Hematopoietic multipotent progenitor cell treated with erythropoietin and hydrocortisone succinate and interleukin-3 and kit ligand, for 4 days (in vitro differentiated cells): Measurements from ENCODE around the gene SNW1.
"Not testable (repeated sequence)": the region's sequence is repeated elsewhere in the genome, so short reads cannot be mapped to it uniquely, and the experiment has no call there.

Experiments used
- DNase-seq: peaks from one replicate; pipeline ENCODE4 v3.0.0-alpha.2; 2015

The SNW1 gene

DNA sequence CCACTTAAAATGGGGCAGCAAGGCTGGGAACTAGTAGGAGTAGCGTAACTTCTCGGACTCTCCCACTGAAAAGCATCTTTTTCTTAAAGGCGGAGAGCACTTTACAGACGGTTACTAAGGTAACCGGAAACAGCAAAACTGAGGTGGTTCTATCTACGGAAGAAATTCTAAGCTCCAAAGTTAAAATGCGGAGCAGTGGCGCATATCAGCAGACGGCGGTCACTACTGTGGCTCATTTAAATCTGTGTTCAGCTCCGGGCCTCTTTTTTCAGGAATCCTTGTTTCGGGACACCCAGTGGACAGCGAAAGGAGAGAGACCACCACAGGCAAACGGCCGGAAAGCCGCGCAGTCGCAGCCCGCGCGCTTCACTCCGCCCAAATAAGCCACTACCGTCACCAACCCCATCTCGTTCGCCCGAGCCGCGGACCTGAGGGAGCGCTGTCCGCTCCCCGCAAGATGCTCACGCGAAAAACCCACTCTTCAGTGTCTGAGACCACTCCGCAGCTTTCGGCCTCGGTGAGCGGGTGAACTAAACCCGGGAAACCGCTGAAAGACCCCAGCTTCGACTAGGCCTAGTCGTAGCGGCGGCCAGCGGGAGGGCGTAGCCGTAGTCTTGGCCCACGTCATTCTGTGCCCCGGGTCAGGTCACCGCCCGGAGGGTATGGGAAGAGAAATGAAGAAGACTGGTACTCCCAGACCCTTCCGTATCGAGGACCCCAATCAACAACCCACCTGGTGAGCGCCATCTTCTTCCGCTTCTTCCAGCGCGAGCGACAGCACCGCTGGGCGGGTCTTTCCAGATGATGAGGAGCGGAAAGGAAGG, at the start of gene SNW1:
TSS of gene SNW1 (minus strand) at position 776 of the 824 bp plus-strand sequence. CDS start at position 747, 29 bp downstream.
- peak; percentile 99 for DNase-seq

DNA sequence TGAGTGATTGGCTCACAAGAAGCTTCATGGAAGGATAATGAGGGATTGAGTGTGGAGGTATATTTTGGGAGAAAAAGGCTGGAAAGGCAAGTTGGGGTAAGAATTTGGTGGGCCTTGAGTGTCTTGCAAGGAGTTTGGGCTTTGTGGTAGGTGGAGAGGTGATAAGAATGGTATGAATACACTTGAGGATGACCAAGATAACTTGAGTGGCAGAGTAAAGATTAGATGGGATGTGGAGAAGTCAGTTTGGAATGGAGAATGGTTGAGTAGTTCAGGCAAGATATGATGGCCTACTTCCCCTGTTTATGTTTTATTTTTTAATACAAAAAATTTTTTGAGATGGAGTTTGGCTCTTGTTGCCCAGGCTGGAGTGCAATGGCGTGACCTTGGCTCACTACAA, 48.1 kb upstream of the SNW1 start:
- peak; percentile 21 for DNase-seq

DNA sequence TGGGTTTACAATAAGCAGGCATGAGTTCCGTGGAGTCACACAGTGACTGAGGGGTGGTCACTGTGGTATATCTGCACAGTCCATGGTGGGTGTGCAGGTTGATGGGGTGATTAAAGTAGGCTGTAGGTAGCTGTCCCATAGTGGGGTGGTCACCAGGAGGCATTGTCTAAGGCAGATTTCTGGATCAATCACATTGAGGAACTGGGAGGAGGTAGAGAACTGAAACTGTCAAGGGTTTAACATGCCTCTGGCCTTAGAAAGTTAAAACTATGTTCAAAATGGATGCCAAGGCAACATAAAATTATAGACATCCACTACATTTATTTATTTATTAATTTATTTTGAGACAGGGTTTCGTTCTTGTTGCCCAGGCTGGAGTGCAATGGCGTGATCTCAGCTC, 47.3 kb upstream of the SNW1 start:
- no peak for DNase-seq

- no peak for DNase-seq
These were observed 44.8 kb upstream of the SNW1 start for GRCh38 chr14:77805706-77806105.

- DNase-seq = peak; percentile 60
These were observed 43.6 kb upstream of the SNW1 start for GRCh38 chr14:77804592-77804991.

GRCh38 chr14:77800814-77801213, 39.9 kb upstream of the SNW1 start:
- DNase-seq = no peak

DNA sequence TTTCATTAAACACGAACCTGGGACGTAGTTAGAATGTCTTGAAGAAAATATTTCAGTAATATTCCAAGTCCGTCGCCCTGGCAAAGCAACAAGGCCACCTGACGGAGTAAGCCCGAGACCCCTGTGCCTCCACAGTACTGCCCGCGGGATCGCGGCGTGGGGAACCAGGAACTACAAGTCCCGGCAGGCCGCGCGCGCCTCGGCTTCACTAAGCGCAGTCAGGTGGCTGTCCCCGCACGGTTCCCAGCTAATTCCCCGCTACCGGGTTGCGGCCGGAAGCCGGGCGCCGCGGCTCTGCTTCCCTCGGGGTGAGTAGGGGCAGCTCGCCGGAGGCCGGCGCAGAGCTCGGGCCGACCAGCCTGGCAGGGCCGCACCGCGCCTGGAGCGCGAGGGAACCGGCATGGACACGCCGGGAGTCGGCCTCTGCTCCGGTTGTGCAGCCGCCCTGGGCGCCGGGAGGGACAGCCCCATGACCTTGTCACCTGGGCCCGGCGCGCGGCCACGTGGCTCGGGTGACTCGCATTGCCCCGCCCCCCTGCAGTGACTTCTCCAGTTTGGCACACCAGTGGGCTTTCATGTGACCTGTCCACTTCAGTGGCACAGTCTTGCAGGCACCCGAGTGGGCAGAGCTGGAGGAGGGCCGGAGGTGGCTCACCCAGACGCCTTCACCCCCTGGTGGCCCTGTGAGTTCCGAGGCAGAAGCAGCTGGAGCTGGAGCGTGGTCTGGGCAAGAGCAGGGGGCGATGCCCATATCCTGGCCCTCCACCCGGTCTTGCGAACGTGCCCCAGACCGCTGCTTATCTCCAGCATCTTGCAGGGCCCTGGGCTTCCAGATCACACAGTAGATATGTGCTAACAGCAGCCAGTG, 39.1 kb upstream of the SNW1 start, which contains the start of gene ADCK1:
TSS of gene ADCK1 (plus strand) at position 247 of the 868 bp plus-strand sequence. CDS start 18,870 bp downstream, outside the sequence.
- DNase-seq = peak; percentile 95

GRCh38 chr14:77799456-77799855, 38.5 kb upstream of the SNW1 start:
- DNase-seq = not testable (repeated sequence)

- no peak for DNase-seq
These were observed 33.4 kb upstream of the SNW1 start for GRCh38 chr14:77794357-77794756.

GRCh38 chr14:77793255-77793654, 32.3 kb upstream of the SNW1 start:
- not testable (repeated sequence) for DNase-seq

GRCh38 chr14:77791225-77791600, 30.3 kb upstream of the SNW1 start:
- DNase-seq = no peak

DNA sequence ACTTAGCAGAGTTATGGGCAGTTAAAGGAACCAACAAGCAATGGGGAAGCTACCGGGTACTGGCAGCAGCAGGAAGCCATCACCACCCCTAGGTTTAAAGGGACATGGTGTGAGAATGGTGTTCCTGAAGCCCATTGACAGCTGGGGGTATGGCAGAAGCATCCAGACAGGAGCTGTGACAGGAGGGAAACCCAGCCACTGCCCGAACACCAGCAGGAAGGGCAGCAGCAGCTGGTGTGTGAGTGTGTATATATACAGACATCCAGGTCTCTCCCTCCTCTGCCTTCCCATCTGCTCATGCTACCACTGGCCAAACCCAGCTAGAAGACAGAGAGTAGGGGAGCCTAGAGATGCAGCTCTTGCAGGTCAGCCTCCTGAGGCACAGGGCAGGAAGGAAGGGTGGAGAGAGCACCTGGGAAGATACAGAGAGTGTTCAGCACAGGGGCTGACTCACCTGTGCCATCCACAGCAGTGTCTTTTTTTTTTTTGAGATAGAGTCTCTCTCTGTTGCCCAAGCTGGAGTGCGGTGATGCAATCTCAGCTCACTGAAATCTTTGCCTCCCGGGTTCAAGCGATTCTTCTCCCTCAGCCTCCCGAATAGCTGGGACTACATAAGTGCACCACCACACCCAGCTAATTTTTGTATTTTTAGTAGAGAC, 29.7 kb upstream of the SNW1 start:
- no peak for DNase-seq

GRCh38 chr14:77786148-77786547, 25.2 kb upstream of the SNW1 start:
- DNase-seq = no peak

- DNase-seq = no peak
These were observed 21.2 kb upstream of the SNW1 start for GRCh38 chr14:77782202-77782601.

- not testable (repeated sequence) for DNase-seq
These were observed 13.0 kb upstream of the SNW1 start for GRCh38 chr14:77773966-77774365.

GRCh38 chr14:77768442-77769069, 7.6 kb upstream of the SNW1 start:
- not testable (repeated sequence) for DNase-seq

GRCh38 chr14:77763978-77764377, 3.0 kb upstream of the SNW1 start:
- DNase-seq = no peak

DNA sequence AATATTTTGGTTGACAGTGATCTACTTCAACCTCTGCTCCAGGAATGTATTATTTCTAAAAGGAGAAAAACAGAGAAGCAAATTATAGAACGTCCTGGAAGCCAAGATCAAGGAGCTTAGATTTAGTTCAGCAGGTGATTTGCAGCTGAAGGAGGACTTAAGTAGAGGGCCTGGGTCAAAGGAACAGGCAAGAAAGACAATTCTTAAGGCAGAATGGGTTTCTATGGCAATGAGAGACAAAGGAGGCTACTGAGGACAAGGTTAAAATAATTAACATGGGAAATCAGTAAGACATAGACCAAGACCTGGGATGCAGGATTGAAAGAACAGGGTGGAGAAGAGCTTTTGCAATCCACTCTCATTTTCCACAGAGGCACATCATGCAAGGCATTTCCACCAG, 2.4 kb upstream of the SNW1 start:
- no peak for DNase-seq

- DNase-seq = peak; percentile 70
These were observed 412 bp upstream of the SNW1 start for GRCh38 chr14:77761205-77761931.

DNA sequence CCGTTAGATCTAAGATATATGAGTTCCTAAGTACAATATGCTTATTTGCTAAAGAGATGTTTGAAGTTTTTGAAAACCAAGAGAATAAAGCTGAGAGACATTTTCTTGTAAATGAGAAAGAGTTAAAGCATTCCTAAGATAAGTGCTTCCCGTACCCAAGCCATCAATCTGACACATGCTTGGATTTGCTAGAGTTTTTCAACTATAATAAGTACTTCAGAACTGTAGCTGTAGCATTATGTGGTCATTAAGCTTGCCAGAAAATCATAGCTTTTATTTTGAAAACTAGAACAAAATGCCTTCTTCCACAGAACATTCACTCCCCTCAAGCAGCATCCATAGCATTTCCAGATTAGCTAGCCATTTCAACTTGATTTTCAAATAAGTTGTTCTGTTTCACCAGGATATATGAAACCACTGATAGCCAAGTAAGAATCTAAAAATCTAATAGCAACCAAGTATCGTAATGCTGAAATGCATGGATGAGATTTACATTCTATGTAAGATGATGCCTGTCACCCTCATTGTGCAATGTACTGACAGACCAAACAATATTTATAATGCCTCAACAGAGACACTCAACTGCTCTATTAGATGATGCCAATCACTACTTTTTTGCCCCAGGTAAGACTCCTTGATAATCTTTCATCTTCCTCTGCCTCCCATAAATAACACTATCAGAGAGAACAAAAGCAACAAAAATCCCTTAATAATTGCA, 8.0 kb downstream of the SNW1 start:
- DNase-seq = no peak

- DNase-seq = no peak
These were observed 8.7 kb downstream of the SNW1 start for GRCh38 chr14:77752266-77752665.
